ENCODE results near the gene SAMD4A.

SAMD4A gene

DNA sequence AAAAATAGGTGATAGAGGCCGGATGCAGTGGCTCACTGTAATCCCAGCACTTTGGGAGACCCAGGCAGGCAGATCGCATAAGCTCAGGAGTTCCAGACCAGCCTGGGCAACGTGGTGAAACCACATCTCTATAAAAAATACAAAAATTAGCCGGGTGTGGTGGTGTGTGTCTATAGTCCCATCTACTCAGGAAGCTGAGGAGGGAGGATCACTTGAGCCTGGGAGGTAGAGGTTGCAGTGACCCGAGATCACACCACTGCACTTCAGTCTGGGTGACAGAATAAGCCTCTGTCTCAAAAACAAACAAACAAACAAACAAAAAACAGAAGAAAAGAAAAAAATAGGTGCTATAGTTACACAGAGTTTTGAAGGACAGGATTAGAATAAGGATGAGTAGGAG lies 142.1 kb downstream of the SAMD4A start:
- DNase-seq: no peak

DNA sequence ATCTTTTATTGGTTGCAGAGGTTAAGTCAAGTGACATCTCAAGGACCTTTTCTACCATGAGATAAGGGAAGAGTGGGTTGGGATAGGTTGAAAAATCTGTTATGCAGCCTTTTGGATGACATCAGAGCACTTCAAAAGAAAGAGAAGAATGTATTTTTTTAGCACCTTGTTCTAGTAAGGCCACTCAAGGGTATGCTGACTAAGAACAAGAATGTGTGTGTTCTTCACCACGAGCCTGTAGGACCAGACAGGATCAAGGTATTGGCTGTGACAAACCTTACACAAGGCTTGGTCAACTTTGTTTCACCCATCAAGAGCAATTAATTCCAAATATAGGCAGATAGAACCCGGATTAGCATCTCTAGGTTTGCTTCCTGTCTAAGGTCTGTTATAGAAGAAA lies 142.5 kb downstream of the SAMD4A start:
- DNase-seq: no peak

DNA sequence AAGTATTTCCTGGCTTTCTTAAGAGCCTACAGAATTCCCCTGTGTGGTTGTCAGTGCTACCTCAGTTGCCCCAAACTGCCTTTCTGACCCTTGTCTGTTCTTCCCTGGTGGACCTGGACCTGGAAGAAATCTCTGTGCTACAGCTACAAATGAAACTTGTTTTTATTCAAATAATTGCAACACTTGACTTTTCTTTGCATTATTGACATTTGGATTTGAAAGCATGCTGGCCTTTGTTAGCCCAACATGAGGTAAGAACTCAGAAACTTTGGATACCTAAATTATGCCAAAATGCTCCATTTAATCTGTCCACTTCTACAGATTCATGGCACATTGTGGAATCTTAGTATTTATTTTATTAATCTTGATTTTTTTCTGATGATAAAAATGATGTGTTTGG lies 142.9 kb downstream of the SAMD4A start:
- no peak for DNase-seq

DNA sequence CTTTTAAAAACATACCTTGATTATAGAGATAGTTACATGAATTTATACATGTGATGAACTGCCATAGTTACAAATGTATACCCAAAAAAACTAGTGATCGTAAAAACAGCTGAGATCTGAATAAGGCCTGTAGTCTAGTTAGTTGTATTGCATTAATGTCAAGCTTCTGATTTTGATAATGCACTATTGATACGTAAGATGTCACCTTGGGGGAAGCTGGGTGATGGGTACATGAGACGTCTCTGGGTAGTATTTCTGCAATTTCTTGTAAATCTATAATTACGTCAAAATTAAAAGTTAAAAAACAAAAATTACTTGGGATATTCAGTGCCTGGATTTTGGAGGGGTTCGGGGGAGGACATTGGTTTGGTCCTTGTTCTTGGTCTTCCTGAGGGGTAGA lies 144.4 kb downstream of the SAMD4A start:
- DNase-seq: no peak

DNA sequence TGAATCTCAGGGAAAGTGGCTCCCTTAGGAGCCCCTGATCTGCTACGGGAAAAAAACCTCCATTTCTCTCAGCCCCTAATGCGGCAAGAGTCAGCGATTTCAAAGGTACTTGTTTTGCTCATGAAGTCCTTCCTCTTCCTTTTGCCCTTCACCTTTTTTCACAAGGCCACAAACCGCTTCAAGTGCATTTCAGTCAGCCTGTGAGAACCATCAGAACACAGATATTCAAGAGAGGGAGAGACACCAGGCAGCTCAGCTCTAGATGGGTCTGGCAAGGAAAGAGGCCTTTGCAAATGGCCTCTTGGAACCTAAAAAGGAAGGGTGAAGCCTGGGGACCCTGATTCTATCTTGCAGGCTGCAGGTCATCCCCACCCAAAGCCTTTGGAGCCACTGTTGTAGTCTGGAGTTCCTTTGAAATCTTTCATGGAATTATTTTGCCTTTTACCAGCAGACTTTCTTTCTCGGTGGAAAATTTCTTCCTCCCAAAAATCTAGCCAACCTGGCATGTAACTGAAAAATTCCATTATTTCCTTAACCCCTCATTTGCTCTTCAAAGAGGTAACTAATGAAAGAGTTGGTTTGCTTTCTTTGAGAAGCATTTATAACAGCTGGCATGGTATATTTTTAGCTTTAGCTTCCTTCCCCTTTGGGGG lies 145.0 kb downstream of the SAMD4A start:
- no peak for DNase-seq

DNA sequence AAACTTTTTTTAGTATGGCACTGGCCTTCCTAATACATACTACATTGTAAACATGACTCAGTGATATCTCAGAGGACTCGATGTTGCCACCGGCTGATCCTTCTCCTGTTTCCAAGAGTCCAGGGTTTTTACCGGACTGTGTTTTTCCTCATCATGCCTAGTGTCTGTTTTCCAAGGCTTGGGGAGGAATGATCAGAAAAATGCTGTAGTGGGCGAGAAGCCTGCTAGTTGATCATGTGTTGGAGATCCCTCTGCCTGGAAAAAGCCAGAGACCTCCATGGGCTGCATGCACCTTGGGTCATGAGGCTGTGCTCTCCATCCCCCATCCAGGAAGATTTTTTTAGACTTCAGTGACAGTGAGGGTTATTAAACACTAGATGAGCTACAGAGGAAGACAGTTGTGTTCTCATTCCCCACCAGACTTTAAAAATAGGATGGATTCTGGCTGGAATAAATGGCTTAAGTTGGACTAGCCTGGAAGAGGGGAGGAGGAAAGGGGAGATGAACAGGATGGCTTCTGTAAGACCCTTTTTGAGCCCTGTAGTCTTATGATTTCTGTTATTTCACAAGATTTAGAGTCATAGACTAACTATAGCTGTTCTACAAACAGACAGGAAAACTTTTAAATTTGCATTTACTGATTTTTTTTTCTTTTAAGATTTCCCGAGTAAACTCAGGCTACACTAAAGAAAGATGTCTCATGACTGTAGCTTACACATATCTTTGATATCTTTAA lies 145.7 kb downstream of the SAMD4A start:
- no peak for DNase-seq

DNA sequence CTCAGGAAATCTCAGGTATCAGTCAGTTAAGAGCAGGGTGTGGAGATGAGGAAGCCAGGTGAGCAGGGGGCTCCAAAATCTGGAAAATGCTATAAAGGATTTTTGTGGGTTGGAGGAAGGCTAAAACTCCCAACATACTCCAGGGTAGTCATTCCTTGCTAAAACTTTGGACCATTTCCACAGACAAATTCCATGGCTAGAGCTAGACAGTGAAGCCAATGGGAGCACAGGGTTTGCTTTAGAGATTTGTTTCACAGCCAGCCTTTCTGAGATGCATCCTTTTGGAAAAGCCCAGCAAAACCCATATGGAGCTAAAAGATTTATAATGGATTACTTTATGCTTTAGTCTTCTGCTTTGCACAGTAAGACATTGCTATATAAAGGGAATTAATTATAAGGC lies 146.5 kb downstream of the SAMD4A start:
- DNase-seq: no peak

DNA sequence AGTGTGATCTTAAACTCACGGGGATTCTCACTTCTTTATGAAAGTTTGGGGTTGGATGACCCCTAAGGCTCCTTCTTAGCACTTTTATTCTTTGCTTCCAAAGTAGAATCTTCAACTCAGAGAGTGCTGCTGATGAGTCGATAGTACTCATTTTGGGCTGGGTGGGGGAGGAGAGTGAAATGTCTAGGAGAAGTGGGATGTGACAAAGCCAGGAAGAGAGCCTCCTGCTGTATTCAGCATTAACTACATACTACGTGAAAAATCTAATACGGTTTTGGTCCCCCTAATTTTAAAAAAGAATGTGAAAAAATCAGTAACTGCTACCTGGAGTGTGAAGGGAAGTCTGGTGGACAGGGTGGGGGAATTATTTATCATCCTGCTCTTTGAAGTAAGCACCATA lies 148.3 kb downstream of the SAMD4A start:
- DNase-seq: no peak

DNA sequence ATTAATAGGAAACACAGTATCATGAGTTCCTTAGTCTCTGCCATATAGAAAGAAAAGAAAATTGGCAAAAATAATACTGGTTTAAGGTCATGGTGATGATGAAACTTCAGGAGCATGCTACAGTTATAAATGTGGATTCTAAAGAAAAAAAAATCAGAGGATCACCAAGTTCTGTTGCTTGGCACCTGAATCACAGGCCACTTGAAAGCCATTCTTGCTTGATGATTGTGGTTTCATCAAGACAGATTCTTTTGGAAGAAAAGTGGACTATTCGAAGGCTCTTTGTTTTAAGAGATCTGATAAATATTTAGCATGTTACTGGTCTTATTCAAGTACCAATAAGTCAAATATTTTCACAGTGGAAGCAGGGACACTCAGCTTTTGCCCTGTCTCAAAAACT lies 148.9 kb downstream of the SAMD4A start:
- no peak for DNase-seq

DNA sequence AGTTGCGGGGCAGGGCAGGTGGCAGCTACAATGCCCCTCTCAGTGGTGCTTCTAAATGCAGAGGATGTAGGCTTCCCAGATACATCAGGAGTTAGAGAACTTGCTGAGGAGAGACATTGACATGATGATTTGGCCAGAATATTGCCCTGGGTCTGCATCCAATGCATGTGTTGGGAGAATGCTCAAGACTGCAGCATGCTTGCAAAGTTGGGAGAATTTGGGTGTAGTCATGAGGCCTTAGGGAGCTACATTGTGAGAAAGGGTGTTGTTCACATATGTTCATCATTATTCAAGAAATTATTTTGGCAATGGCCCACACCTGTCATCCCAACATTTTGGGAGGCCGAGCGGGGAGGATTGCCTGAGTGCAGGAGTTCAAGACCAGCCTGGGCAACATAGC lies 149.9 kb downstream of the SAMD4A start:
- no peak for DNase-seq

DNA sequence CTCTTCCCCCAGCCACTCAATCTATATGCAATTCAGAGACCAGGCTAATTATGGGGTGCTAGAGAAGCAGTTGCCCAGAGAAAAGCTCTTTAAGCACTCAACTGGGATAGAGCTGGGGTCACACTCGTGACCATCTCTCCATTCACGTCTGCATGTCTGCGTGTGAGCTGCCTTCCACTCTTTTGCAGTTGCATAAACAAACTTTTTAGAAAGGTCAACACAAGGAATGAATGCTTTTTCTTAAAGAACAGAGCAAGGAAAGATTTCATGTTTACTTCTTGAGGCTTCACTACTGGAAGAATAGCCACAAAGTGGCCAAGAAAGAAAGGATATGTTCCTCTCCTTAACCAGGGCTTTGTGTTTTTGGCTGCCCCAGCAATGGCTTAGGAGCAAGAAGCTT lies 151.1 kb downstream of the SAMD4A start:
- no peak for DNase-seq

DNA sequence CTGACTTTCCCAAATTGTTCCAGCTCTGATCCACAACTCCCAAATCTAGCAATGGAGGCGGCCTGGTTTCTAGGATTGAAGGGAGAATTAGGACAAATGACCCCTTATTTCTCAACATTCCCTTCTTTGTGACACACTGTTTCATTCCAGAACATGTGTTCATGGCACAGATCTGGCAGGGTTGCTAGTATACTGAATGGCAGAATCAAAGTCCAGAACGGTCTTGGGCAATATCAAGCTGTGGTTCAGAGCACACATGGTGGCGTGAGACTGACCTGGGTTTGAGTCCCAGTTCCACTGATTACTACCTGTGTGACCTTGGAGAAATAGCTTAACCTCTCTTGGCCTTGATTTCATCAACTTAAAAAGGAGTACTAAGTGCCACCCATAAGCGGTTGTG lies 152.5 kb downstream of the SAMD4A start:
- no peak for DNase-seq

DNA sequence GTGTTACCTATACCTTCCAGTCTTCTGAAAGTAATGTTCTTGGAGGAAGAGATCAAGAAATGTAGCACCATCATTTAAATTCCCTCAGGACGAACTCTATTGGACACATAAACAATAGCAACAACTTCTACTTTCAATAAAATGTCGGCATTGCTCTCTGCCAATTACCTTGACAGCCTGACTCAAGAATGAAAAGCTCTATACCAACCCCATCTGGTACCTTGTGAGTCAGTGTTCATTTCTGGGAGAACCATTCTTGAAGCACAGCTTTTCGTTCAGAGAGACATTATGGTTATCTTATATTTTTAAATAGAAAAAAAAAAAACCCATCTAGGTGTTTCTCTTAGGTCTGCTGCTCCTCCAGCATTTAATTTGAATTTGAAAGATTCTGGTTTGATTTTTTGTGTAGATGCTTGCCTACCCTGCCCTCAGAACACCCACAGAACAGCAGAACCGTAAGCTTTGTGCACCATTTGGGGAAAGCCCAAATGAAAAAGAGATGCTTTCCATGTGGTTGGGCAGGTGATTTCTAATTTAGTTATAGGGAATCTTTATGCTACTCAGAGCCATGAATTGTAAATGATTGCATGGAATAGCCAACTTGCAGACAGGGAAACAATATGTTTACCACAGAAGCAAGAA lies 156.0 kb downstream of the SAMD4A start:
- no peak for DNase-seq

DNA sequence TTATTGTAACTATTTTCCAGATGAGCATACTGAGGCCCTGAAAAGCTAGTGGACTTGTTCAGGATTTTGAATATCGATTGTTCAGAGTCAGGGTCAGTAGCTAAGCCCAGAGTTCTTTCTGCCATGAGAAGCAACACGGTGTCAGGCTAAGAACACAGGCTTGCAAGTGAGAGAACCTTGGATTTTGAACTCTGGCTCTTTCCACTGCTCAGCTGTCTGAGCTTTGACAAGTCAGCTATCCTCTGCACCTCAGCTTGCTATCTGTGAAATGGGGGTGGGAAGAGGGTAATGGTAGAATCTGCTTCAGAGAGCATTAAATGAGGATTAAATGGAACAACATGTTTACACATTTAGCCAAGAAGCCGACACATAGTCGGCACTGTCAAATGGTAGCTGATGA lies 157.2 kb downstream of the SAMD4A start:
- DNase-seq: no peak

DNA sequence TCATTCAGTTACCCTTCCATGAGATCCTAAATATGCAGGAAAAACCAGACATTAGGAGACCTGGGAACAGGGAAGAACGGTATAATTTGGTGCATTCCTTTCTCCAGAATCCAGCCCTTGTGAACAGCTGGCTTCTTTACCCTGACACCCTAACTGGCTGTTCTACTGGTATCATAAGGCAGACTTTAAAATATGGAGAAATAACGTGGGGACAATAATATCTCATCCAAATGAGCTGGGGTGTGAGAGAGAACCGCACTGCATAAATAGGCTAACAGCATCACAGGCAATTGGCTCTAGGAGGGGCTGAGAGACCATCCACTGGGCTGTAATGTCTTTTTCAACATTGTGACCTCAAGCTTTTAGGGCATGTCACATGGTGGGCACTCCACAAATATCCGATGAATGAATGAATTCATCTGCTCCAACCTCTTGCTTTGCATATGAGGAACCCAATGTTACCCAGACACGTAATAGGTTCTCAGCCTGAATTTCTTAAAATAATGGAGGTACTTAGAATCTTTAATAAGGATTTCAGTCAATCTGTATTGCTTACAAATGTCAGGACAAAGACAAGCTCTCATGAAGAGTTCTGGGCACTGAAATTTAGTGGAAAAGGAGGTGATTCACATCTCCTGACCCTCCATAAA lies 157.9 kb downstream of the SAMD4A start:
- no peak for DNase-seq

DNA sequence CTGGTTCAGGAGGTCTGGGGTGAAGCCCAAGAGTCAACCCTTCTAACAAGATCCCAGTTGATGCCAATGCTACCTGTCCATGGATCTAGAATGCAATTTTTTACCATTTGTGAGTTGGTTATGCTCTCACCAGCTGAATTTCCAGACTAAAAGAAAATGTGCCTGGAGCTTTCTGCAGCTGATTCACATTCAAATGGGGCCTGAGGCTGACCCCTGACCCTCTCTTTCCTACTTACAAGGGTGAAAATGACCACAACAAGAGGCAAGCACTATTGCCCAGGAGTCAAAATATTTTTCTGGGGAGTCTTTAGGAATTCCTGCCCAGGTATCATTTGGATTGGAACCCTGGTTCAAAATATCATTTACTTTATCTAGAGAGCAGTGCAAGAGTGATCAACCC lies 159.1 kb downstream of the SAMD4A start:
- no peak for DNase-seq

DNA sequence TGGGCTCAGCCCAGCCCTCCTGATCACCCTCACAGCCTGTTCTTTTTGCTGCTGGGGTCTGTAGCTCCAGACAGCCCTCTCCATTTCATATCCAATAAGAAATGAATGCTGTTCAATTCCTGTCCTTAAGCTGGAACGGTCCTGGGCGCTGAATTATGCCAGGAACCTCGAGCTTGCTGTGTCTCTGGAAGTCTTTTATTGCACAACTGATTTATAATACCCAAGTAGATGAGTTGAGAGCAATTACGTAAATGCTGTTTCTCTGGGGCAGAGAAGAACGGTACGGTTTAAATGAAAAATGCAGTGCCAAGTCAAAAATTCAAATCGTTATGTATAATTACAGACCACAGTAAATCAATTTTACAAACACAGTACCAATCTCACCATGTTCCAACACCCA lies 161.0 kb downstream of the SAMD4A start:
- no peak for DNase-seq

DNA sequence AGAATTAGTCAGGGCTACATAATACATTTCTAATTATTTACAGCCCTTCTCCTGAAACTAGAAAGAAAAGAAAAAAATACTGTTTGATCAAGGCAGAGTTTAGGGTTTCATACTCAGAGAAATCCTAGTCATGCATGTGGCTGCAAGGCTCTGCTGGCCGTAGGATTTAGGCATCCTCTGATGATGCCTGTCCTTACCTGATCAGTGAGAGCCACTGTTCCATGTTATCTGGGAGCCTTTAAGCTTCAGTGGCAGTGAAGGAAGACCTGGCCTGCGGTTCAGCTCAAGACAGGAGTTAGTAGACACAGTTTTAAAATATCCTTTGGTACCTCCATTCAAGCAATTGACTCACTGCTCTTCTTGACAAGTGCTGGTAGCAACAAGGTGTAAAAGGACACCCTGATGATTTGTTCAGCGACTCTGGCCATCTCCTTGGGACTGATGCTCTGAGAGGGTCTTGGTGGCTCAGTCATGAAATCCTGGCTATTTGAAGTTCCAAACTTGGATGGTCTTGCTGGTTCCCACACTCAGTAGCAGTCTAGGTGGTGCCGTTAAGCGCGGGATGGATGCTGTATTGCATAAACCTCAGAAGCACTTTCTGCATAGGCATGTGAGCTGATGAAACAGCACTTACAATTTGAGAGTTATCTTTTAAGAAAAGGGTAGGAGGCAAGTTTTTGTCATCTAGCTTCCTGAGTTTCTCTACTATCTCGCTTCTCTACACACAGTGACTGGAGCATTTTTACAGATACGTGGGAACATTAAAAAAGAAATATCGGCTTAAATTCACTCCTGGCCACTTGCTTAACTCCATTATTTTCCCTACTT lies 162.0 kb downstream of the SAMD4A start:
- no peak for DNase-seq

DNA sequence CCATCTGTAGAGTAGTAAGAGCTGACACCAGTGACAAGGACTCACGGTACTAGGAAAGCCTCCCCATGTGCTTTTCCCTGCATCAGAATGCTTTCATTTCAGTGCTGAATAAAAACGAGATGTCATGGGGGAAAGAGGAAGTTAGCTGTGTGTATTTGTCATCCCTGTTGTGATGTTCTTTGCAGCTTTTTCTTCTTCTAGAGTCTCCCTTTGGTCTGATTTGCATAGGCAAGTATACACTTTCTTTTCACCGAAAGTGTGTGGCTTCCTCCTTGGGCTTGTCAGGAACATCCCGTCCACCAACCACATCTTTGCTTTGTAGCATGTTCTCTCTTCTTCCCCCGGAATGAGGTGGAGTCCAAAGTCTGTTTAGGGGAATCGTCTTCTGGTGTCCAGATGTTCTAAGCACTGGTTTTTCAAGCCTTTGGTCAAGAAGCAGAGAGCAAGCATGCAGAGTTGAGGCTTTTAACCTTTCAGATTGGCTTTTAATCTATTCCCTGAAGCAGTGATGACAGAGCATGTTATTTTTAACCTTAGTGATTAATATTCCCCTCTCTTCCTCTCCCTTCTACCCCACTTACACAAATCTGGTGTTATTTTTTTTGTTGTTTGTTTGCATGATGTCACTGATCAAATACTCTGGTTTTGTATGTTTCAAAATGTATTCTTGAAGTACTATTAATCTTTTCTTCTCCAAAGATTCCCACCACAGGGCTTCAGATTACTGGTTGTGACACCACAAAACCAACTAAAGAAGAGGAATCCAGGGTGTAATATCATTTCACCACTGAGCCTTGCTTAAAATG lies 163.4 kb downstream of the SAMD4A start:
- peak; percentile 17 to 23 for DNase-seq

DNA sequence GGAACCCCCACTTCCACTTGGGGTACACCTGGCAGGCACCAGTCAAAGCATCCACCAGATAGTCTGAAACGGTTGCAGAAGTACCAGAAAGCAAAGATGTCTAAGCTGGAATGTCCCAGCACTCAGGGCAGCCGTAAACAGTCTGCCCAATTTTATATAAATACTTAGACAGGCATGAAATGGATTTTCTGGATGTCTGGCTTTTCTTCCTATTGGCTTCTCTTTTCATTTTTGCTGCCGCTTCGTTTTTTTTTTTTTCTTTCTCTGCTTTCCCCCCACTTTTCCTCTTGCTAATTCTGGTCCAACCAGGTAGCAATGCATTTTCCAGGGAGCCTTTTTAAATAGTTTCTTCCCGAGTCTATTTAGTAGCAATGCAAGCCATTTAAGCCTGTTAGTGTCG lies 168.0 kb downstream of the SAMD4A start:
- no peak for DNase-seq

DNA sequence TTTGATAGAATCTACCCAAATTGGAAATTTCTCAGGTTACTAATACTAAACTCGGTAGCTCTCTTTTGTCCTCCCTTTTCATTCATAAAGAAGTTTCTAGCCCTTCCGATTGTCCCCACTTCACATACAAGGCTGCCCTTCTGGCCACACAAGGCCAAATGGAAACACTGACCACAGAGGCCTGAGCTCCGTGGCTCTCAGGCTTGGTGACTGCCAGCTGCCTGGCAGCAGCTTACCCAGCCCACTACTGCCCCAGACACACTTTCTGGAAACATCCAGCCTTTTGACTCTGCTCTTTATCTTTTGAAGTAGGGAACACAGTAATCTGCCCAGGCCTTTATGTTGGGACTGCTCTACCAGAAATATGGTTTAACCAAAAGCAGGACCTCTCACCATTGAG lies 168.5 kb downstream of the SAMD4A start:
- no peak for DNase-seq

DNA sequence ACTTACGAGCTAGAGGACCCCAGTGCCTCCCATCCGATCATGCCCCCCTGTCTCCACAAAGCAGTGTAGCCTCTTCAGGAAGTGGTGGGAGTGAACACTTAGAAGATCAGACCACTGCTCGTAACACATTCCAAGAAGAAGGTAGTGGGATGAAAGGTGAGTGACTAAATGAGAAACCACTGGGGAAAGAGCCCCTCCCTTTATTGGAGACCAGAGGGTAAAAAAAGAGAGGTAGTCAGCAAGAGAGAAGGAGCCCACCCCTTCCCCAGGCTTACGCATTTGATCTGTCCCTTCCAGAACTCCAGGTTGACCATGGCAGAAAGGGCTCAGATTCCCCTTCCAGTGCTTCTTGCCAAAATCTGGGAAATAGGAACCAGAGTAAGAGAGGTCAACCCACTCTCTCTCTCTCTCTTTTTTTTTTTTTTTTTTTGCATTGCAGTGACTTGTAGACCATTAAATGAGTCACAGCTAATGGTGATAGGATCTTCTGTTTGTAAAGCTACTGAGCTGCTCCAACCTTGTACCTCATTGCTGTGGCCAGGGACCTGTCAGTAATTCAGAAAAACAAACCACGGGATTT lies 170.3 kb downstream of the SAMD4A start:
- DNase-seq: no peak
